Measurements from ENCODE around the gene RGS17. TPM values are rescaled to one million over a fixed set of nuclear protein-coding genes. Genes with fewer than 3 reads are reported as not detected.
A peak's percentile ranks its signal among the peaks of the same experiment; 100 is the strongest.

RGS17 gene
- total RNA-seq, 1 donor from 2014 or later, result 8.0 TPM

DNA sequence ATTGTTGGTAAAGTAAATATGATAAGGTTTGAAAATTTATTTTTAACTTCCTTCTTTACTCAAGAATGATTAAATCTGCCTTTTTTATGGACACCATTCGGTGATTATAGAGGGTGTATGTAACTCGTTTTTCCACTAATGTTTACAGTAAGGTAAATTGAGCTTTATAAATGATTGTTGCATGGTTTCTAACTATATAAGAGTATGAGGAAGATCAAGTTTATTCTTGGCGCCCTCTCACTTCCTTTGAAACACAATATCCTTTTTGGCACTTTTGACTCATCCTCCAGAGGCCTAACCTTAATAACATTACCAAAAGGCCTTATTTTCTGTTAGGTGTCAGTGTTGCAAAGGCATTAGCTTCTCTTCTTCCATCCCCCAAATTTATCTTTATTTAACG, 86.8 kb downstream of the RGS17 start:
- DNase-seq (ENCODE audit: low read depth), result no peak
- TF ChIP-seq, protein P1, sequence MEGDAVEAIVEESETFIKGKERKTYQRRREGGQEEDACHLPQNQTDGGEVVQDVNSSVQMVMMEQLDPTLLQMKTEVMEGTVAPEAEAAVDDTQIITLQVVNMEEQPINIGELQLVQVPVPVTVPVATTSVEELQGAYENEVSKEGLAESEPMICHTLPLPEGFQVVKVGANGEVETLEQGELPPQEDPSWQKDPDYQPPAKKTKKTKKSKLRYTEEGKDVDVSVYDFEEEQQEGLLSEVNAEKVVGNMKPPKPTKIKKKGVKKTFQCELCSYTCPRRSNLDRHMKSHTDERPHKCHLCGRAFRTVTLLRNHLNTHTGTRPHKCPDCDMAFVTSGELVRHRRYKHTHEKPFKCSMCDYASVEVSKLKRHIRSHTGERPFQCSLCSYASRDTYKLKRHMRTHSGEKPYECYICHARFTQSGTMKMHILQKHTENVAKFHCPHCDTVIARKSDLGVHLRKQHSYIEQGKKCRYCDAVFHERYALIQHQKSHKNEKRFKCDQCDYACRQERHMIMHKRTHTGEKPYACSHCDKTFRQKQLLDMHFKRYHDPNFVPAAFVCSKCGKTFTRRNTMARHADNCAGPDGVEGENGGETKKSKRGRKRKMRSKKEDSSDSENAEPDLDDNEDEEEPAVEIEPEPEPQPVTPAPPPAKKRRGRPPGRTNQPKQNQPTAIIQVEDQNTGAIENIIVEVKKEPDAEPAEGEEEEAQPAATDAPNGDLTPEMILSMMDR (conservative IDR thresholded peaks at IDR 0.05; ENCODE audit: low read depth, low read length), result no peak
- H3K4me3 ChIP-seq (ENCODE audit: low read depth, low read length), result no peak overlapping the region

DNA sequence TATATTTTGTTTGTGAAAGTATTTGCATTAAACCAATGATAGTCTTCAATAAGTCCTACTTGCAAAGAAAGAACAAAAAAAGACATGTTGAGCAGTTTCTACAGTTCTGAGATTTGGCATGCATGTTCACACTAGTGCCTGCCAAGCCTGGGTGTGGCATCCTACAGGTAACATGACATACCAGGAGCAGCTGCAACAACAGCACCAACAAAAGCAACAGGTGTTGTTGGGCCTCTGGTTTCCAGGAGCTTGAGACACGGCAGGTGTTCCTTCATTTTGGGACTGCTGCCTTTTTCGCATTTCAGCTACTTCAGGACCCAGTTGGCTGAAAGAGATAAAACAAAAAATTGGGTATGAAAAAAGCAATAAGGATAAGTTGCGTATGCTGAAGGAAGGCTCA, 87.4 kb downstream of the RGS17 start:
- TF ChIP-seq, protein P1 (conservative IDR thresholded peaks at IDR 0.05; ENCODE audit: low read depth, low read length), result no peak
- H3K4me3 ChIP-seq (ENCODE audit: low read depth, low read length), result no peak overlapping the region
- no peak for DNase-seq (ENCODE audit: low read depth)

DNA sequence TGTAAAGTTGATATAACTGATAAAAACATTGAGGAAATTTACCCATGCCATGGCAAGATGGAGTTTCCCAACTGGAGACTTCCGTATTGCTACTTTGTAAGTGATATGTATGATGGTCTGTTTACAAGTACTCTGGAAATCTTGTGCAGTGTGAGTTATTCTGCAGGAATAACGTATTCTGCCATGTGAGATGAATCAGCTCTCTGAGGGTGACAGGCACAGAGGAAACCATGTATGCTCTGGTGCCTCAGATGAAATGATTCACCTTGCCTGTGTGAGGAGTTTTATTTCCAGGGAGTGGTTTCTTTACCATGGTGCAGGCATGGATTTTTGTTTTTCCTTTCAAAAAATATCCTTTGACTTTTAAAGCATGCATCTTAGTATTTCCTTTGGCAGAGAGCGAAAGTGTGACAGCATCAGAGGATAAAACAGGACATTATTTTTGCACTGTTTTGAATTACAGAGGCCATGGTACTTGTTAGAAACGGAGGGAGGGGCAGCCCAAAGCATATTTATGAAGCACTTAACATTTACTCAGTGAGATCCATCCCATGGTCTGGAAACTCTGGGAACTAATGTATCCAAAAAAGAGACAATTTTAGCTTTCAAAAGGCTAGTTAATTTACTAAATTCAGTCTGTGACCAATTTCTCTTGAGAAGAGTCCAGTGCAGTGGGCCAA, 92.6 kb downstream of the RGS17 start:
- peak; percentile 66 for DNase-seq (ENCODE audit: low read depth)
- TF ChIP-seq, protein P1 (conservative IDR thresholded peaks at IDR 0.05; ENCODE audit: low read depth, low read length), result no peak
- H3K4me3 ChIP-seq (ENCODE audit: low read depth, low read length), result no peak overlapping the region

DNA sequence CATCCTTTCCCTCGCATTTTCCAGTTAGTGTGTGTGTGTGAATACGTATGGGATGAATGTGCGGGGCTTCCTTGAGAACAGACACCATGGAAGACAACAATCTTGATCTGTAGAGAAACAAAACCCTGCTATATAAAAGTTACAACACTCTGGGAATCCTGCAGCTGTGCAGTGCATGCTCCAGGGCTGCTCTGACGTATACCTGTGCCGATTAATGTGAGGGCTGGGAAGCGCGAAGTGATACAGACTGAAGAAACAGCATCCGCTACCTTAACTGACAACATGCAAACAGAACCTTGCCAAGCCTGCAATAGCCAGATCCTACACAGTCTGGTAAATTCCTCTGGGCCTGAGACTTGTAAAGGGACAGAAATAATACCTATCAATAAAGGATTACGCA, 96.9 kb downstream of the RGS17 start:
- H3K4me3 ChIP-seq (ENCODE audit: low read depth, low read length), result no peak overlapping the region
- TF ChIP-seq, protein P1 (conservative IDR thresholded peaks at IDR 0.05; ENCODE audit: low read depth, low read length), result no peak
- no peak for DNase-seq (ENCODE audit: low read depth)

DNA sequence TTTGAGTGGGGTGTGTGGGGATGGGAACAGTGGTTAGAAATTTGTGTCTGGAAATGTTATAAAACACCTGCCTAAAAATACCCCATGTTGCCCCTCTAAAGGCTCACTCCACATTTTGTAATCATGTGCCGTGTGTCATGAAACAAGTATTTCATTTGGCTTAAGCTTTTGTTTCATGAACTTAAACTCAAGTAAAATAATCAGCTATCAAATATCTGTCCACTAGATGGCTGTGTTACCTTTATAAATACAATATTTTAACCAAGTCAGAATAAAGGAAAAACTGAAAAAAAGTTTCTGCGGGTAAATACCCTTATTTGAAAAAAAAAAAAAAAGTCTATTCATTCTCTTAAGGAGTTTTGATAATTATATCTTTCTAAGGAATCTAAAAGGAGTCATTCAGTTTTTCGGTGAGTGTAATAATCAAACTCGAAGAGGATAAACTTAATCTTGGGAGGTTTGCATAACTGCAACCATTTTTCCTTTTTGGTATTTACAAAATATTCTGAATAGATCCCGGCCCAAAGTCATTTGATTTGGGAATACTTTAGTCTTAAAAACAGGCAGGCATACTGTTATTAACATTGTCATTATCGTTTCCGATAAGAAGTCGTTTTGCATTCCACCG, 98.7 kb downstream of the RGS17 start:
- no peak overlapping the region for H3K4me3 ChIP-seq (ENCODE audit: low read depth, low read length)
- DNase-seq (ENCODE audit: low read depth), result peak; percentile 45
- TF ChIP-seq, protein P1 (conservative IDR thresholded peaks at IDR 0.05; ENCODE audit: low read depth, low read length), result peak; percentile 38

DNA sequence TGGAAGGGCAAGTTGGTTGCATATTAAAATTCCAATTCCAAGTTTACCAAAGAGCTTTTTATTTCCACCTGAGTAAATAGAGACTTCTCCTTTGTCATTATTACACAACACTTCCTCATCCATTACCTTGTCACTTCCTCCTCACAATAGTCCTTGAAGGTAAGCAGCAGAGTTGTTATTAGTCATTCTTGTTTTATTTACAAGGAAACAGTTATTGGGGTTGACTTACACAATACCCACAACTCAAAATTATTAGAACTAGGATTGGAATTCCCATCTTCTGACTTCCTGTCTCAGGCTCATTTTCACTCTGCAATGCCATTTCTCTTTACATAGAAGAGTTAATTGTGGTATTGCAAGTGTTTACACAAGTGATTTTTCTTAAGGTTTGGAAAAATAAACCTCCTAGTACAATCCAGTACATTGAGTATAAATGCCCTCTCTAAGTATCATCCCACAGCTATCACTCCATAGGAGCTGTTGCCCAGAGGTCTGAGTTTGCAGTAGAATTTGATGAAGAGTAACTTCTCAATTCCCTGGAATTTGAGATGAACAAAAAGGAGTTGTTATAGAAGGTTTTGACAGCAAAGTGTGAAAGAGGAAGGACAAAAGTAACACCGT, 99.6 kb downstream of the RGS17 start:
- H3K4me3 ChIP-seq (ENCODE audit: low read depth, low read length), result no peak overlapping the region
- TF ChIP-seq, protein P1 (conservative IDR thresholded peaks at IDR 0.05; ENCODE audit: low read depth, low read length), result no peak
- peak; percentile 25 for DNase-seq (ENCODE audit: low read depth)
